Measurements from ENCODE around the gene SHLD1.
"Not testable (repeated sequence)": the region's sequence is repeated elsewhere in the genome, so short reads cannot be mapped to it uniquely, and the experiment has no call there.

SHLD1 gene, protein sequence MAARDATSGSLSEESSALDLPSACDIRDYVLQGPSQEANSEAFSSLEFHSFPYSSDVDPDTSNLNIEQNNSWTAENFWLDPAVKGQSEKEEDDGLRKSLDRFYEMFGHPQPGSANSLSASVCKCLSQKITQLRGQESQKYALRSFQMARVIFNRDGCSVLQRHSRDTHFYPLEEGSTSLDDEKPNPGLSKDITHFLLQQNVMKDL

DNA sequence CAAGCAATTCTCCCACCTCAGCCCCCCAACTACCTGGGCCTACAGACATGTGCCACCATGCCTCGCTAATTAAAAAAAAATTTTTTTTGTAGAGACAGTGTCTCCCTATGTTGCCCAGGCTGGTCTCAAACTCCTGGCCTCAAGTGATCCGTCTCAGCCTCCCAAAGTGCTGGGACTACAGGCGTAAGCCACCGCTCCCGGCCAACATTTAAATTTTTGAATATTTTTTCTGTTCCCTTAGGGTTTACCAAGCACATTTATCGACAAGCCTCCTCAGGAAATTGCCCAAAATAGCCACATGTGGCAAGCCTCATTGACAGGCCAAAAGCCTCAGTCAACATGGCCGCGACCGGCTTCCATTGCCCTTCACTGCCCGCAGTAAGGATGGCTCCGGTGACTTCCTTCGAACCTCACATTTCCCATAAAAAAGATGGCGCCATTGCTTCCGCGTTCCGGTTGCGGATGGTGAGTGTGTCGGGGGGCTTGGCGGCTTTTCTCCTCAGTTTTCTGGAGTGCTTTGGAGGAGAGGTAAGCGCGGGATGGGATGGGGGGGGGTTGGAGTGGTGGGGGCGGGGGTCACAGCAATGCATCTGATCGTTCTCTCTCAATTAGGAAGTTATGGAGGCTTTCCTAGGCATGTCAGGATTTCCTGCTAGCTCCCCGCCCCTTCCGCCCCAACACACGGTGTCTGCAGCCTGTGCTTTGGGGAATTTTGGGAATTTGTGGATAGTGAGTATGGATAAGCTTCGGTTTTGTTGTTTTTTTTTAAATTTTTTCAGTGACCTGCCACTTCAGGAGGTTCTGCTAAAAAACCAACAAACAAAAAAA is at the start of gene SHLD1:
Gene SHLD1 (plus strand): TSS at position 450 of the 828 bp plus-strand sequence. CDS start 22,465 bp downstream, outside the sequence.
- Histone ChIP-seq H3K79me2 (ENCODE audit: insufficient read depth, low read depth) (no peaks in the 10 kb centered on the region), H3K4me3 (IDR thresholded peaks at IDR 0.05; ENCODE audit: insufficient read depth, low read depth, low read length) (no peak within 1 kb of the TSS), H3K27ac (peak within 1 kb of the TSS; percentile 32; the same call in 1 of the 2 replicates), H3K4me1 (ENCODE audit: low read depth, poor library complexity, severe bottlenecking) (no peaks in the 10 kb centered on the region), H4K20me1 (ENCODE audit: insufficient read depth) (no peaks in the 10 kb centered on the region), H3K27me3 (ENCODE audit: insufficient read depth, low read depth) (no peaks in the 10 kb centered on the region), H3K4me2 (peak within 1 kb of the TSS; percentile 58; the same call in 1 of the 2 replicates), H2AFZ (ENCODE audit: low read depth) (peak within 1 kb of the TSS; percentile 75), H3K9ac (peak within 1 kb of the TSS; percentile 45; the same call in 1 of the 2 replicates), H3K36me3 (ENCODE audit: insufficient read depth) (no peaks in the 10 kb centered on the region)
- TF ChIP-seq, protein P1, sequence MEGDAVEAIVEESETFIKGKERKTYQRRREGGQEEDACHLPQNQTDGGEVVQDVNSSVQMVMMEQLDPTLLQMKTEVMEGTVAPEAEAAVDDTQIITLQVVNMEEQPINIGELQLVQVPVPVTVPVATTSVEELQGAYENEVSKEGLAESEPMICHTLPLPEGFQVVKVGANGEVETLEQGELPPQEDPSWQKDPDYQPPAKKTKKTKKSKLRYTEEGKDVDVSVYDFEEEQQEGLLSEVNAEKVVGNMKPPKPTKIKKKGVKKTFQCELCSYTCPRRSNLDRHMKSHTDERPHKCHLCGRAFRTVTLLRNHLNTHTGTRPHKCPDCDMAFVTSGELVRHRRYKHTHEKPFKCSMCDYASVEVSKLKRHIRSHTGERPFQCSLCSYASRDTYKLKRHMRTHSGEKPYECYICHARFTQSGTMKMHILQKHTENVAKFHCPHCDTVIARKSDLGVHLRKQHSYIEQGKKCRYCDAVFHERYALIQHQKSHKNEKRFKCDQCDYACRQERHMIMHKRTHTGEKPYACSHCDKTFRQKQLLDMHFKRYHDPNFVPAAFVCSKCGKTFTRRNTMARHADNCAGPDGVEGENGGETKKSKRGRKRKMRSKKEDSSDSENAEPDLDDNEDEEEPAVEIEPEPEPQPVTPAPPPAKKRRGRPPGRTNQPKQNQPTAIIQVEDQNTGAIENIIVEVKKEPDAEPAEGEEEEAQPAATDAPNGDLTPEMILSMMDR (conservative IDR thresholded peaks at IDR 0.05; ENCODE audit: low read depth, low read length), result no peak

DNA sequence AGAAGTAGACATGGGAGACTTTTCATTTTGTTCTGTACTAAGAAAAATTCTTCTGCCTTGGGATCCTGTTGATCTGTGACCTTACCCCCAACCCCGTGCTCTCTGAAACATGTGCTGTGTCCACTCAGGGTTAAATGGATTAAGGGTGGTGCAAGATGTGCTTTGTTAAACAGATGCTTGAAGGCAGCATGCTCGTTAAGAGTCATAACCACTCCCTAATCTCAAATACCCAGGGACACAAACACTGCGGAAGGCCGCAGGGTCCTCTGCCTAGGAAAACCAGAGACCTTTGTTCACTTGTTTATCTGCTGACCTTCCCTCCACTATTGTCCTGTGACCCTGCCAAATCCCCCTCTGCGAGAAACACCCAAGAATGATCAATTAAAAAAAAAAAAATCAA is 47.9 kb upstream of the SHLD1 start:
- H3K4me1 ChIP-seq (ENCODE audit: low read depth, poor library complexity, severe bottlenecking); H2AFZ ChIP-seq (ENCODE audit: low read depth); H3K36me3 ChIP-seq (ENCODE audit: insufficient read depth); H3K4me3 ChIP-seq (IDR thresholded peaks at IDR 0.05; ENCODE audit: insufficient read depth, low read depth, low read length); H3K9ac ChIP-seq; H4K20me1 ChIP-seq (ENCODE audit: insufficient read depth); H3K4me2 ChIP-seq; H3K27me3 ChIP-seq (ENCODE audit: insufficient read depth, low read depth); H3K79me2 ChIP-seq (ENCODE audit: insufficient read depth, low read depth); H3K27ac ChIP-seq: not testable (repeated sequence)

DNA sequence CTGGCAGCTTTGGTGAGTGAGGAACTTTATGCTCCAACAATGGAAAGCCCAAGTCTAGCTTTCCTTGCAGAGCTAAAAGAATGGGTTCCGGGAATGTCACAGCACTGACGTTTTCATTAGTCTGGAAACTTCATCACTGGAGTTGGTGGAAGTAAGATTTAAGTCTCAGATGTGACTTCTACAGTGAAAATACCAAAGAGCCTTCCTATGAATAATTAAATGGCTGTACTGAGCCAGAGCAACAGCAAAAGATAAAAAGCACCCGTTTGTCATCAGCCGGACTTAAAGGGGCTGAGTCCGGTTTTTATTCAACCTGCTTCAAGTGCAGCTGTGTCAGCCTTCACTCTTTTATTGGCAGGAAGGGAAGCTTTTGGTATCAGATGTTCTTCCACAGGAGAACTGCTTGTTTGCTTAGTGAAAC is 46.5 kb upstream of the SHLD1 start:
- H3K4me2 ChIP-seq, result no peak overlapping the region
- no peaks in the 10 kb centered on the region for H3K4me1 ChIP-seq (ENCODE audit: low read depth, poor library complexity, severe bottlenecking)
- no peak overlapping the region for H3K27ac ChIP-seq
- no peaks in the 10 kb centered on the region for H3K27me3 ChIP-seq (ENCODE audit: insufficient read depth, low read depth)
- H3K9ac ChIP-seq, result no peak overlapping the region
- no peaks in the 10 kb centered on the region for H4K20me1 ChIP-seq (ENCODE audit: insufficient read depth)
- H3K36me3 ChIP-seq (ENCODE audit: insufficient read depth), result no peaks in the 10 kb centered on the region
- TF ChIP-seq, protein P1 (conservative IDR thresholded peaks at IDR 0.05; ENCODE audit: low read depth, low read length), result no peak
- H2AFZ ChIP-seq (ENCODE audit: low read depth), result no peak overlapping the region
- H3K79me2 ChIP-seq (ENCODE audit: insufficient read depth, low read depth), result no peaks in the 10 kb centered on the region
- H3K4me3 ChIP-seq (IDR thresholded peaks at IDR 0.05; ENCODE audit: insufficient read depth, low read depth, low read length), result no peak overlapping the region

DNA sequence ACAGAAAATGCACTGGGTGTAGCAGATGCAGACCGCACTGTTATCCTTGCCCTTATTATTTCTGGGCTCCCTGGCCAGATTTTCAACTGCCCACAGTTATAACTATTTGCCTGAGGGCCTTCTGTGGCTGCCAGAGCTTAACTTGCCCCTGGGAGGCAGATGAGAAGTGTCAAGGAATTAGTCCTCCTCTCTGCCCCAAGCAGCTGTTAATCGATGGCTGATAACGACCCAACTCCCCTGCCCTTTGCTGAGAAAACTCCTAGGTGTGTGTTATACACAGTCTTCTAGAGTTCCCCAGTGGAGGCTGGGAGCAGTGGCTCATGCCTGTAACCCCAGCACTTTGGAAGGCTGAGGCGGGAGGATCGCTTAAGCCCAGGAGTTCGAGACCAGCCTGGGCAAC is 44.4 kb upstream of the SHLD1 start:
- Histone ChIP-seq H3K27me3 (ENCODE audit: insufficient read depth, low read depth) (no peaks in the 10 kb centered on the region), H3K9ac (no peak overlapping the region), H3K79me2 (ENCODE audit: insufficient read depth, low read depth) (no peaks in the 10 kb centered on the region), H3K27ac (no peak overlapping the region), H4K20me1 (ENCODE audit: insufficient read depth) (no peaks in the 10 kb centered on the region), H3K4me2 (no peak overlapping the region), H3K4me3 (IDR thresholded peaks at IDR 0.05; ENCODE audit: insufficient read depth, low read depth, low read length) (no peak overlapping the region), H3K36me3 (ENCODE audit: insufficient read depth) (no peaks in the 10 kb centered on the region), H3K4me1 (ENCODE audit: low read depth, poor library complexity, severe bottlenecking) (no peaks in the 10 kb centered on the region), H2AFZ (ENCODE audit: low read depth) (no peak overlapping the region)
- TF ChIP-seq, protein P1 (conservative IDR thresholded peaks at IDR 0.05; ENCODE audit: low read depth, low read length), result no peak

DNA sequence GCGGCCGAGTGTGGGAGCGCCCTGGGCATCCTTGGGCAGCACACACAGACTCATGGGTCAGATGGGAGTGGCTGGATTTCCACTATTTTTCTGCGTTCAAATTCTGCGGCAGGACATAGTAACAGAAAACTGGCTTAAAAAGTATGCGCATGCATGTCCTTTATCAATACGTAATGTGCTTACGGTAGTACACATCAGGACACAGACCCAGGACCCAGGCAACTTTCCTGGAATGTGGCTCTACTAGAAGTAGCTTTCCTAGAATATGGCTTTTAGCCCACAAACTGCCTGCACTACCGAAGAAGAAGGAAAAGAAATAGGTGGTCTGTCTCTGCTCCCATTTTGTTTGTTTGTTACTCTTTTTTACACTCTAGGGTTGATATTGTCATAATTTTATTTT is 43.4 kb upstream of the SHLD1 start:
- no peak overlapping the region for H2AFZ ChIP-seq (ENCODE audit: low read depth)
- no peaks in the 10 kb centered on the region for H4K20me1 ChIP-seq (ENCODE audit: insufficient read depth)
- TF ChIP-seq, protein P1 (conservative IDR thresholded peaks at IDR 0.05; ENCODE audit: low read depth, low read length), result no peak
- no peak overlapping the region for H3K9ac ChIP-seq
- H3K36me3 ChIP-seq (ENCODE audit: insufficient read depth), result no peaks in the 10 kb centered on the region
- no peaks in the 10 kb centered on the region for H3K4me1 ChIP-seq (ENCODE audit: low read depth, poor library complexity, severe bottlenecking)
- no peak overlapping the region for H3K27ac ChIP-seq
- H3K27me3 ChIP-seq (ENCODE audit: insufficient read depth, low read depth), result no peaks in the 10 kb centered on the region
- H3K4me3 ChIP-seq (IDR thresholded peaks at IDR 0.05; ENCODE audit: insufficient read depth, low read depth, low read length), result no peak overlapping the region
- no peak overlapping the region for H3K4me2 ChIP-seq
- no peaks in the 10 kb centered on the region for H3K79me2 ChIP-seq (ENCODE audit: insufficient read depth, low read depth)

Data from KMS-11 (cell line).